ENCODE measurements around the gene S100A9.
"Not testable (repeated sequence)": the region's sequence is repeated elsewhere in the genome, so short reads cannot be mapped to it uniquely, and the experiment has no call there.

S100A9 gene

GRCh38 chr1:153407274-153407673 lies 49.6 kb downstream of the S100A9 start:
- DNase-seq (ENCODE audit: low read depth), result not testable (repeated sequence)

All from activated T-cell treated with anti-CD3 and anti-CD28 coated beads for 24 hours (primary cell).